CD4-positive, alpha-beta T cell treated with Interferon gamma for 1 hour (primary cell): ENCODE results near the gene TRIM47.

ENCODE experiments used
- DNase-seq: peaks from one replicate; pipeline ENCODE4 v3.0.0-alpha.2; 2020

Gene TRIM47

GRCh38 chr17:75845058-75845711 is 33.2 kb downstream of the TRIM47 start:
- DNase-seq = peak; percentile 80

GRCh38 chr17:75844530-75845057 is 33.8 kb downstream of the TRIM47 start:
- no peak for DNase-seq

GRCh38 chr17:75843577-75844529 is 34.5 kb downstream of the TRIM47 start, which contains the start of gene UNC13D:
Gene UNC13D, minus strand, starts transcription at chr17:75844404. Its CDS starts 67 bp downstream, at chr17:75844337.
- peak; percentile 63 for DNase-seq

- DNase-seq = peak; percentile 25
These were observed 35.3 kb downstream of the TRIM47 start for GRCh38 chr17:75842963-75843576.

GRCh38 chr17:75842411-75842810 is 36.0 kb downstream of the TRIM47 start:
- DNase-seq = no peak

GRCh38 chr17:75840799-75841164 is 37.6 kb downstream of the TRIM47 start:
- no peak for DNase-seq

- no peak for DNase-seq
These were observed 38.2 kb downstream of the TRIM47 start for GRCh38 chr17:75839942-75840798.

GRCh38 chr17:75838410-75838809 is 40.0 kb downstream of the TRIM47 start:
- DNase-seq = no peak

- DNase-seq = no peak
These were observed 40.5 kb downstream of the TRIM47 start for GRCh38 chr17:75837899-75838298.

- no peak for DNase-seq
These were observed 41.8 kb downstream of the TRIM47 start for GRCh38 chr17:75836605-75837004.

- no peak for DNase-seq
These were observed 42.8 kb downstream of the TRIM47 start for GRCh38 chr17:75835654-75835987.

GRCh38 chr17:75834928-75835653 is 43.3 kb downstream of the TRIM47 start:
- DNase-seq = no peak

GRCh38 chr17:75834279-75834920 is 44.0 kb downstream of the TRIM47 start:
- no peak for DNase-seq

GRCh38 chr17:75832652-75833400 is 45.6 kb downstream of the TRIM47 start:
- no peak for DNase-seq

- peak; percentile 60 for DNase-seq
These were observed 46.2 kb downstream of the TRIM47 start for GRCh38 chr17:75832164-75832651.

GRCh38 chr17:75831032-75831571 is 47.3 kb downstream of the TRIM47 start:
- DNase-seq = no peak

- DNase-seq = no peak
These were observed 48.0 kb downstream of the TRIM47 start for GRCh38 chr17:75830164-75831031.

GRCh38 chr17:75829747-75830146 is 48.6 kb downstream of the TRIM47 start:
- DNase-seq = no peak

- DNase-seq = no peak
These were observed 49.6 kb downstream of the TRIM47 start for GRCh38 chr17:75828741-75829140.
